Measurements from ENCODE around the gene ITGBL1.

- no peak for TF ChIP-seq CTCF (IDR thresholded peaks at IDR 0.05)
- no peak for TF ChIP-seq POLR2A (IDR thresholded peaks at IDR 0.05)
Measured at GRCh38 chr13:101425156-101425471, 27.4 kb upstream of the ITGBL1 start.

All from Peyer's patch (tissue), 4 donors.